GM12878 (cell line): Measurements from ENCODE around the gene PDE6D. TPM values are rescaled to one million over a fixed set of nuclear protein-coding genes. Genes with fewer than 3 reads are reported as not detected.

Experiments used
- CBX3 ChIP-seq: fragments of 200-600 bp; sonication (generic); IDR thresholded peaks from 2 replicates; pipeline ENCODE4 v1.6.1; 2016; ENCODE audit warnings: low read depth, borderline replicate concordance
- CBX5 ChIP-seq: sonication (generic); IDR thresholded peaks from 2 replicates; pipeline ENCODE4 v1.6.1; 2016; ENCODE audit warnings: low read depth, moderate library complexity, mild to moderate bottlenecking, inconsistent platforms
- EP300 ChIP-seq, 2 experiments: fragments of 150-350 bp in 1 of 2; IDR thresholded peaks; 2 replicates each; pipeline ENCODE4 v1.6.1; 2011 to 2012; ENCODE audit warnings: low read depth in 2 of 2, low read length in 2 of 2, borderline replicate concordance in 1 of 2, improper control_type of control experiment in 1 of 2, inconsistent platforms in 1 of 2; ENCODE audit not compliant: control insufficient read depth in 1 of 2
- IKZF2 ChIP-seq, 2 experiments: fragments of 450-650 bp; IDR thresholded peaks; 2 replicates each; pipeline ENCODE4 v1.6.1; 2017; ENCODE audit warnings: mild to moderate bottlenecking in 2 of 2, moderate library complexity in 2 of 2
- KAT2A ChIP-seq: conservative IDR thresholded peaks from 2 replicates; pipeline ENCODE4 v1.6.1; 2011; ENCODE audit warnings: low read depth, low read length; ENCODE audit not compliant: control insufficient read depth
- NFXL1 ChIP-seq: fragments of 450-650 bp; IDR thresholded peaks from 2 replicates; pipeline ENCODE4 v1.6.1; 2017; ENCODE audit warnings: antibody characterized with exemption, mild to moderate bottlenecking, borderline replicate concordance
- PAX5 ChIP-seq: IDR thresholded peaks from 2 replicates; pipeline ENCODE4 v1.6.1; 2011; ENCODE audit warnings: low read depth, low read length, borderline replicate concordance
- PAX8 ChIP-seq: fragments of 450-650 bp; IDR thresholded peaks from 2 replicates; pipeline ENCODE4 v1.6.1; 2017; ENCODE audit warnings: mild to moderate bottlenecking, moderate library complexity
- POLR2AphosphoS5 ChIP-seq: IDR thresholded peaks from 2 replicates; pipeline ENCODE4 v1.6.1; 2011; ENCODE audit warnings: mild to moderate bottlenecking, low read length, inconsistent platforms
- RBBP5 ChIP-seq: fragments of 200-600 bp; sonication (generic); conservative IDR thresholded peaks from 2 replicates; pipeline ENCODE4 v1.6.1; 2016
- RCOR1 ChIP-seq: conservative IDR thresholded peaks from 2 replicates; pipeline ENCODE4 v1.6.1; 2012; ENCODE audit warnings: low read depth, low read length, improper control_type of control experiment
- ZNF24 ChIP-seq: fragments of 450-650 bp; IDR thresholded peaks from 2 replicates; pipeline ENCODE4 v1.6.1; 2017; ENCODE audit warnings: antibody characterized with exemption, mild to moderate bottlenecking
- polyA plus RNA-seq, 11 experiments: library from polyadenylated mRNA; depleted of rRNA in 4 of 11; unstranded in 6 of 11; stranded (reverse) in 5 of 11; fragments of >200 nt; fragmentation: Nextera tagmentation in 4 of 11; fragmentation: Illumina TruSeq in 1 of 11; extraction: Ambion mirVana in 4 of 11; extraction: Trizol in 1 of 11; gene quantifications; 1 replicate in 1 of 11; 2 replicates in 10 of 11; pipeline versions ENCODE4 v1.2.1 to v1.2.3, GENCODE V29; 2011 to 2016; ENCODE audit warnings: inconsistent platforms in 2 of 11, missing spikeins in 2 of 11, low read depth in 1 of 11
- total RNA-seq, 4 experiments: library from RNA; depleted of rRNA in 3 of 4; stranded (reverse); fragments of >200 nt in 3 of 4; fragmentation: Illumina TruSeq in 1 of 4; extraction: Trizol in 1 of 4; gene quantifications; 2 replicates each; pipeline versions ENCODE4 v1.2.1 to v1.2.3, GENCODE V29; 2013 to 2021
- TF ChIP-seq, protein P1 (sequence below): fragments of 150-350 bp; IDR thresholded peaks from 2 replicates; pipeline ENCODE4 v1.6.1; 2014; ENCODE audit warnings: mild to moderate bottlenecking, low read depth, low read length
- TF ChIP-seq, protein P2 (sequence below): fragments of 450-650 bp; IDR thresholded peaks from 2 replicates; pipeline ENCODE4 v1.6.1; 2016; ENCODE audit warnings: mild to moderate bottlenecking
- TF ChIP-seq, protein P3 (sequence below): fragments of 450-650 bp; IDR thresholded peaks from 2 replicates; pipeline ENCODE4 v1.6.1; 2017; ENCODE audit warnings: mild to moderate bottlenecking
- TF ChIP-seq, protein P4 (sequence below): IDR thresholded peaks from 2 replicates; pipeline ENCODE4 v1.6.1; 2011; ENCODE audit warnings: low read depth, mild to moderate bottlenecking, low read length, moderate library complexity, borderline replicate concordance; ENCODE audit errors: extremely low read depth
- TF ChIP-seq, protein P5 (sequence below): fragments of 450-650 bp; IDR thresholded peaks from 2 replicates; pipeline ENCODE4 v1.6.1; 2017; ENCODE audit warnings: mild to moderate bottlenecking, moderate library complexity
- TF ChIP-seq, protein P6 (sequence below): IDR thresholded peaks from 2 replicates; pipeline ENCODE4 v1.6.1; 2011; ENCODE audit warnings: low read depth, low read length, improper control_type of control experiment, borderline replicate concordance

Gene PDE6D
- total and polyA plus RNA-seq, 10 of the 15 experiments (the other 5 are each of a cell fraction or from before 2014, with no cell fraction given) = 8.2 to 69.4 (median 56.2) TPM

DNA sequence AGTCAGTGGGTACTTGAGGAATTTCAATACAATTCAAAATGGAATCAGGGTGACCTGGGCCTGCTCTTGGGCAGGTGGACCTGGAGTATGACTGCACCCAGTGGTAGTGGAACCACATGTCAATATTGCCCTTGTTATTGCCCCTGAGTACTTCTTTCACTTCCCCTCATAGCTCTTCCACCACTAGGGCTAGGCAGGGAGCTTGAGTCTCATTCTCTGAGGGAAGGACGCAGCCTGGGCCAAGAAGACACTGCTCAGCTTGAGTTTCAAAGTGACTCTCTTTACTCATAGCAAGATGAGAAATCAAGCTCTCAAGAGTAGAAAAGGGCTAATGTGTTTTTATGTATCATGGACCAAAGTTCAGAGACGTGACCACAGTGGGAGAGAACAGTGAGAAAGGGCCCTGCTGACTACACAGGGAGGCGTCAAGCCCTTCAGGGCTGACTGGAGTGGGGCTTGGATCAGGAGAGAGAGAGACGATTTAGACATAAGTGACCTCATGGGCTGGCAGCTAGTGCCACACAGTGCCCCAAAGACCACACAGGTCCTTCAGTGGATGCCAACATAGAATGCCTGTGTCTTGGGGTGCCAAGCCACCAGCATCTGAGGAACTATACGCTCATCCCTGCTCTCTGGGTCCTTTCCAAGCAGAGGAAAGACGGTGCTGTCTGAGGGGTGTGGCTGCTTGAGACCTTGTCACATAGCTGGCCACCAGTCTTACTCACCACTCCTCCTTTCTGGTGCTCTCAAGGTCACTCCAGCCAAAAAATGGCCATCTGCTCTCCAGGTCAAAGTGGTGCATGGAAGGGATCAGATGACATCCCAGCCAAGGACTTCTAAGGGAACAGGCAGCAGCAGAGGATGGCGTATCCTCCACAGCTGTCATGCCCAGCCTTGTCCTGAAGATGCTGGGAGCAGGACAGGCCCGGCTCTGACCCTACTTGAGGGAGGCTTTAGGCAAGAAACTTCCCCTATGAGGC is 59.8 kb downstream of the PDE6D start (continued):
- TF ChIP-seq, protein P1, sequence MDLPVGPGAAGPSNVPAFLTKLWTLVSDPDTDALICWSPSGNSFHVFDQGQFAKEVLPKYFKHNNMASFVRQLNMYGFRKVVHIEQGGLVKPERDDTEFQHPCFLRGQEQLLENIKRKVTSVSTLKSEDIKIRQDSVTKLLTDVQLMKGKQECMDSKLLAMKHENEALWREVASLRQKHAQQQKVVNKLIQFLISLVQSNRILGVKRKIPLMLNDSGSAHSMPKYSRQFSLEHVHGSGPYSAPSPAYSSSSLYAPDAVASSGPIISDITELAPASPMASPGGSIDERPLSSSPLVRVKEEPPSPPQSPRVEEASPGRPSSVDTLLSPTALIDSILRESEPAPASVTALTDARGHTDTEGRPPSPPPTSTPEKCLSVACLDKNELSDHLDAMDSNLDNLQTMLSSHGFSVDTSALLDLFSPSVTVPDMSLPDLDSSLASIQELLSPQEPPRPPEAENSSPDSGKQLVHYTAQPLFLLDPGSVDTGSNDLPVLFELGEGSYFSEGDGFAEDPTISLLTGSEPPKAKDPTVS = no peak
- TF ChIP-seq, protein P2, sequence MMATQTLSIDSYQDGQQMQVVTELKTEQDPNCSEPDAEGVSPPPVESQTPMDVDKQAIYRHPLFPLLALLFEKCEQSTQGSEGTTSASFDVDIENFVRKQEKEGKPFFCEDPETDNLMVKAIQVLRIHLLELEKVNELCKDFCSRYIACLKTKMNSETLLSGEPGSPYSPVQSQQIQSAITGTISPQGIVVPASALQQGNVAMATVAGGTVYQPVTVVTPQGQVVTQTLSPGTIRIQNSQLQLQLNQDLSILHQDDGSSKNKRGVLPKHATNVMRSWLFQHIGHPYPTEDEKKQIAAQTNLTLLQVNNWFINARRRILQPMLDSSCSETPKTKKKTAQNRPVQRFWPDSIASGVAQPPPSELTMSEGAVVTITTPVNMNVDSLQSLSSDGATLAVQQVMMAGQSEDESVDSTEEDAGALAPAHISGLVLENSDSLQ = 0 out of 2 replicates have a peak, but pooled peaks have one; percentile 12
- TF ChIP-seq PAX5 = peak; percentile 26; the same call in 1 of the 2 replicates
- TF ChIP-seq, protein P3, sequence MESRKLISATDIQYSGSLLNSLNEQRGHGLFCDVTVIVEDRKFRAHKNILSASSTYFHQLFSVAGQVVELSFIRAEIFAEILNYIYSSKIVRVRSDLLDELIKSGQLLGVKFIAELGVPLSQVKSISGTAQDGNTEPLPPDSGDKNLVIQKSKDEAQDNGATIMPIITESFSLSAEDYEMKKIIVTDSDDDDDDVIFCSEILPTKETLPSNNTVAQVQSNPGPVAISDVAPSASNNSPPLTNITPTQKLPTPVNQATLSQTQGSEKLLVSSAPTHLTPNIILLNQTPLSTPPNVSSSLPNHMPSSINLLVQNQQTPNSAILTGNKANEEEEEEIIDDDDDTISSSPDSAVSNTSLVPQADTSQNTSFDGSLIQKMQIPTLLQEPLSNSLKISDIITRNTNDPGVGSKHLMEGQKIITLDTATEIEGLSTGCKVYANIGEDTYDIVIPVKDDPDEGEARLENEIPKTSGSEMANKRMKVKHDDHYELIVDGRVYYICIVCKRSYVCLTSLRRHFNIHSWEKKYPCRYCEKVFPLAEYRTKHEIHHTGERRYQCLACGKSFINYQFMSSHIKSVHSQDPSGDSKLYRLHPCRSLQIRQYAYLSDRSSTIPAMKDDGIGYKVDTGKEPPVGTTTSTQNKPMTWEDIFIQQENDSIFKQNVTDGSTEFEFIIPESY = no peak
- 0 out of 2 replicates have a peak, but pooled peaks have one; percentile 48 for TF ChIP-seq RCOR1
- TF ChIP-seq PAX8 = no peak
- no peak for TF ChIP-seq POLR2AphosphoS5
- TF ChIP-seq CBX3 = no peak
- TF ChIP-seq KAT2A = no peak
- TF ChIP-seq, protein P4, sequence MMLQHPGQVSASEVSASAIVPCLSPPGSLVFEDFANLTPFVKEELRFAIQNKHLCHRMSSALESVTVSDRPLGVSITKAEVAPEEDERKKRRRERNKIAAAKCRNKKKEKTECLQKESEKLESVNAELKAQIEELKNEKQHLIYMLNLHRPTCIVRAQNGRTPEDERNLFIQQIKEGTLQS = no peak
- no peak for TF ChIP-seq ZNF24
- TF ChIP-seq IKZF2 (IDR thresholded peaks at IDR 0.05) = peak; percentile 58 to 71; a peak in 3 of 4 replicates
- TF ChIP-seq NFXL1 = no peak
- TF ChIP-seq, protein P5, sequence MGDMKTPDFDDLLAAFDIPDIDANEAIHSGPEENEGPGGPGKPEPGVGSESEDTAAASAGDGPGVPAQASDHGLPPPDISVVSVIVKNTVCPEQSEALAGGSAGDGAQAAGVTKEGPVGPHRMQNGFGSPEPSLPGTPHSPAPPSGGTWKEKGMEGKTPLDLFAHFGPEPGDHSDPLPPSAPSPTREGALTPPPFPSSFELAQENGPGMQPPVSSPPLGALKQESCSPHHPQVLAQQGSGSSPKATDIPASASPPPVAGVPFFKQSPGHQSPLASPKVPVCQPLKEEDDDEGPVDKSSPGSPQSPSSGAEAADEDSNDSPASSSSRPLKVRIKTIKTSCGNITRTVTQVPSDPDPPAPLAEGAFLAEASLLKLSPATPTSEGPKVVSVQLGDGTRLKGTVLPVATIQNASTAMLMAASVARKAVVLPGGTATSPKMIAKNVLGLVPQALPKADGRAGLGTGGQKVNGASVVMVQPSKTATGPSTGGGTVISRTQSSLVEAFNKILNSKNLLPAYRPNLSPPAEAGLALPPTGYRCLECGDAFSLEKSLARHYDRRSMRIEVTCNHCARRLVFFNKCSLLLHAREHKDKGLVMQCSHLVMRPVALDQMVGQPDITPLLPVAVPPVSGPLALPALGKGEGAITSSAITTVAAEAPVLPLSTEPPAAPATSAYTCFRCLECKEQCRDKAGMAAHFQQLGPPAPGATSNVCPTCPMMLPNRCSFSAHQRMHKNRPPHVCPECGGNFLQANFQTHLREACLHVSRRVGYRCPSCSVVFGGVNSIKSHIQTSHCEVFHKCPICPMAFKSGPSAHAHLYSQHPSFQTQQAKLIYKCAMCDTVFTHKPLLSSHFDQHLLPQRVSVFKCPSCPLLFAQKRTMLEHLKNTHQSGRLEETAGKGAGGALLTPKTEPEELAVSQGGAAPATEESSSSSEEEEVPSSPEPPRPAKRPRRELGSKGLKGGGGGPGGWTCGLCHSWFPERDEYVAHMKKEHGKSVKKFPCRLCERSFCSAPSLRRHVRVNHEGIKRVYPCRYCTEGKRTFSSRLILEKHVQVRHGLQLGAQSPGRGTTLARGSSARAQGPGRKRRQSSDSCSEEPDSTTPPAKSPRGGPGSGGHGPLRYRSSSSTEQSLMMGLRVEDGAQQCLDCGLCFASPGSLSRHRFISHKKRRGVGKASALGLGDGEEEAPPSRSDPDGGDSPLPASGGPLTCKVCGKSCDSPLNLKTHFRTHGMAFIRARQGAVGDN = peak; percentile 85
- no peak for TF ChIP-seq CBX5
- TF ChIP-seq, protein P6, sequence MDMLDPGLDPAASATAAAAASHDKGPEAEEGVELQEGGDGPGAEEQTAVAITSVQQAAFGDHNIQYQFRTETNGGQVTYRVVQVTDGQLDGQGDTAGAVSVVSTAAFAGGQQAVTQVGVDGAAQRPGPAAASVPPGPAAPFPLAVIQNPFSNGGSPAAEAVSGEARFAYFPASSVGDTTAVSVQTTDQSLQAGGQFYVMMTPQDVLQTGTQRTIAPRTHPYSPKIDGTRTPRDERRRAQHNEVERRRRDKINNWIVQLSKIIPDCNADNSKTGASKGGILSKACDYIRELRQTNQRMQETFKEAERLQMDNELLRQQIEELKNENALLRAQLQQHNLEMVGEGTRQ = no peak; the same call in 1 of the 2 replicates
- peak in 1 of 2 experiments; percentile 52; a peak in 1 of 4 replicates for TF ChIP-seq EP300 (IDR thresholded peaks at IDR 0.05; ENCODE audit: borderline replicate concordance in 1 of 2, control insufficient read depth in 1 of 2, low read depth in 2 of 2, low read length in 2 of 2)
- no peak for TF ChIP-seq RBBP5
